K562 treated with DMSO at 1 percent for 12 hours (cell line): ENCODE measurements around the gene ABT1. TPM values are rescaled to one million over a fixed set of nuclear protein-coding genes. Genes with fewer than 3 reads are reported as not detected.

Experiments used
- total RNA-seq: library from RNA; unstranded; fragments of 300-600 nt; gene quantifications from 2 replicates; pipeline ENCODE4 v1.2.3, GENCODE V29; 2022; ENCODE audit not compliant: insufficient read depth

The ABT1 gene
- total RNA-seq, result 34.2 and 37.2 TPM in 2 replicates

GRCh38 chr6:26596579-26597388 is at the start of gene ABT1:
ABT1 (plus strand) TSS chr6:26596953; CDS start chr6:26596983, 30 bp downstream.

Other genes with a start within 250 kb of the ABT1 start
- 3.0 and 4.1 TPM in 2 replicates for gene BTN3A2, start 231.8 kb upstream of the ABT1 start, total RNA-seq
- gene BTN2A2, start 213.8 kb upstream of the ABT1 start, total RNA-seq, result 8.3 and 14.6 TPM in 2 replicates
- gene BTN3A1, start 194.7 kb upstream of the ABT1 start, total RNA-seq, result 2.9 and 8.7 TPM in 2 replicates
- gene BTN3A3, start 156.4 kb upstream of the ABT1 start, total RNA-seq, result 1.0 and 5.1 TPM in 2 replicates
- 10.4 and 23.1 TPM in 2 replicates for gene BTN2A1, start 139.0 kb upstream of the ABT1 start, total RNA-seq
- not detected in 2 replicates for gene BTN1A1, start 96.7 kb upstream of the ABT1 start, total RNA-seq
- gene HMGN4, start 58.6 kb upstream of the ABT1 start, total RNA-seq, result 57.8 and 103 TPM in 2 replicates
- 6.4 and 23.2 TPM in 2 replicates for gene ZNF322, start 62.8 kb downstream of the ABT1 start, total RNA-seq